GM19397 (cell line): ENCODE measurements around the gene SYAP1.
"Not testable (repeated sequence)": the region's sequence is repeated elsewhere in the genome, so short reads cannot be mapped to it uniquely, and the experiment has no call there.

Experiments
- ATAC-seq: cut with Tn5 transposase; IDR thresholded peaks from one replicate; pipeline ENCODE4 v1.9.1; 2021; ENCODE audit warnings: mild to moderate bottlenecking, moderate library complexity; ENCODE audit not compliant: unreplicated experiment

SYAP1 gene, protein sequence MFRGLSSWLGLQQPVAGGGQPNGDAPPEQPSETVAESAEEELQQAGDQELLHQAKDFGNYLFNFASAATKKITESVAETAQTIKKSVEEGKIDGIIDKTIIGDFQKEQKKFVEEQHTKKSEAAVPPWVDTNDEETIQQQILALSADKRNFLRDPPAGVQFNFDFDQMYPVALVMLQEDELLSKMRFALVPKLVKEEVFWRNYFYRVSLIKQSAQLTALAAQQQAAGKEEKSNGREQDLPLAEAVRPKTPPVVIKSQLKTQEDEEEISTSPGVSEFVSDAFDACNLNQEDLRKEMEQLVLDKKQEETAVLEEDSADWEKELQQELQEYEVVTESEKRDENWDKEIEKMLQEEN

DNA sequence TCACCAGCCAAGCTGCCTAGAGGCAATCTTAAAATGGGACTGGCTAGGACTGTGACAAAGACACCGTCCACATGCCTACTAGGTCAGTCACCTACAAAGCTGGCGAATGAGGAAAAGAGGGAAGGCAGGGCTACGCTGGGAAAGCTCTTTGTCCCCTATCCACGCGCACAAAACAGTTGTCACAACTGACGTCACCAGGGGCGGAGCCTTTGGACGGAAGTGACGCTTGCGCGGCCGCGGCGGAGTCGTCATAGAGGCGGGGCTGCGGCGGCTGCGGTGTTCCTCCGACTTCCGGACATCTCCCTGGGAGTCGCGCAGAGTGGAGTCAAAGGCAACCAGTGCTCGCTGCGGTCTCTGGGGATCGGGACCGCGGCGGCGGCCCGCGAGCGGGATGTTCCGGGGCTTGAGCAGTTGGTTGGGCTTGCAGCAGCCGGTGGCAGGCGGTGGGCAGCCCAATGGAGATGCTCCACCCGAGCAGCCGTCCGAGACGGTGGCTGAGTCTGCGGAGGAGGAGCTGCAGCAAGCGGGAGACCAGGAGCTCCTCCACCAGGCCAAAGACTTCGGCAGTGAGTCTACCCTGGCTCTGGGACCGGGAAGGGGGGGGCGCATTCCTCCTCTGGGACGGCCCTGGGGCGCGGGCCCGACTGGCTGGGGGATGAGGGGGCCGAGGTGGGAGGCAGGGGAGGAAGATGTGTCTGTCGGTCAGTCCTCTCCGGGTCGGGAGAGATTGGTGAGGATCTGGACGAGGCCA lies at the start of gene SYAP1:
Gene SYAP1 (plus strand): TSS at position 279 of the 751 bp plus-strand sequence. CDS start 113 bp downstream, at position 392.
- peak; percentile 98 for ATAC-seq

GRCh38 chrX:16671005-16671404 lies 48.4 kb upstream of the SYAP1 start:
- no peak for ATAC-seq

- no peak for ATAC-seq
Observed at GRCh38 chrX:16678689-16679088, 40.7 kb upstream of the SYAP1 start.

DNA sequence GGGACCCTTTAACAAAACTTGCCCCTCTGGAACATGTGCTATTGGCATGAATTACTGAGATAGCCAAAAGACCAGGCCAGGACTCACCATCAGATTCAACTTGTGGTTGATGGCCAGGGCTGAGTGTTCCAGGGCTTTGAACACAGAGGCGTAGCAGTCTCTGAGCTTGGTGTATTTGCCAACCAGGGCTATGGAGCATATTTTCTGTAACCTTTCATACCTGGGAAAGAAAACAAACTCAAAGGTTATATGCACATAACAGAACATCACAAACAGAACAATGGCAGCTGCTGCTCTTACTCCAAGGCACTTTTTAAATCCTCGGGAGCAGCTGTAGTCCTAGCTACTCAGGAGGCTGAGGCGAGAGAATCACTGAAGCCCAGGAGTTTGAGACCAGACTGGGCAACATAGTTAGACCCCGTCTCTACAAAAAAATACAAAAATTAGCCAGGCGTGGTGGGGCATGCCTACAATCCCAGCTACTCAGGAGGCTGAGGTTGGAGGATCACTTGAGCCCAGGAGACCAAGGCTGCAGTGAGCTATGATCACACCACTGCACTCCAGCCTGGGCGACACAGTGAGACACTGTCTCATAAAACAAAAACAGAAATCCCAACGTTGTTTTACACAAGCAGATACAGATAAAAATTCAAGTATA lies 36.3 kb upstream of the SYAP1 start:
- no peak for ATAC-seq

DNA sequence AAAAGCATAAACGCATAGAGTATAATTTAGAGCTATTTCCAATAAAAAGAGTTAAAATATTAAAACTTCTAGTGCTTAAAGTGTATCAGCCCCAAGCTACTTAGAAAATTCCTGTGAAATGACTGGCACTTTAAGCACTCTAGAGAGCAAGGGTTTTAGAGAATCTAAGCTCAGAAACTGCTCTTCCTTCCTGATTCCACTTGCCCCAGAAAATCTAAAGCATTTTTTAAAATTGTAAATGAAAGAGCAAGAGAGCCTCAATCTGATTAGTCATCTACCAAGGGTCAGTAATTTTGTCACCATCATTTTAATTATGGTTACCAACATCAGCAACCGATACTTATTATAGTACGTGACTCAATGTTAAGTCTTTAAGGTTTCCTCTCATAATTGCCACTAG lies 31.9 kb upstream of the SYAP1 start:
- ATAC-seq: no peak

DNA sequence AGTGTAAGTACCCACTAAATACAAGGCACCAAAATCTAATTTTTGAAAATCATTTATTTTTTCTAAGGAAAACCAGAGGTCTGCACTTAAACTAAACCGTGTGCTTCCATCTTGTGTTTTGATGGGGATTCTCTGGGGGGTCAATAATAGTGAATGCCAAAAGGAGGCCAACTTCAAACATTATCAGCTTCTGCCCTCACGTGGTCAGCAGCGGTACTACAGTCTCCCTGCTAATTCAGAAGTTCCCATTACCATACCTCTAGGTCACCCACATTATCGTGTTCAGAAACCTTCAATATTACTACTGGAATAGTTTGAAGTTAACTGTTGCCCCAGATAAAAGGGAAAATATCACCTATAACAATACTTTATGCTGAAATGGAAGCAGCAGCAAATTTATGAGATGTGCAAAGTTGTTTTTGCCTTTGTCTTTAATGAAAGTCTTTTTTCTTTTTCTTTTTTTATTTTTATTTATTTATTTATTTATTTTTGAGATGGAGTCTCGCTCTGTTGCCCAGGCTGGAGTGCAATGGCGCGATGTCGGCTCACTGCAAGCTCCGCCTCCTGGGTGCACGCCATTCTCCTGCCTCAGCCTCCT lies 24.2 kb upstream of the SYAP1 start:
- ATAC-seq: peak; percentile 50

- no peak for ATAC-seq
Observed at GRCh38 chrX:16696956-16697355, 22.5 kb upstream of the SYAP1 start.

GRCh38 chrX:16699389-16699788 lies 20.0 kb upstream of the SYAP1 start:
- no peak for ATAC-seq

- no peak for ATAC-seq
Observed at GRCh38 chrX:16700734-16701133, 18.7 kb upstream of the SYAP1 start.

GRCh38 chrX:16702700-16703599 lies 16.5 kb upstream of the SYAP1 start:
- ATAC-seq: no peak

DNA sequence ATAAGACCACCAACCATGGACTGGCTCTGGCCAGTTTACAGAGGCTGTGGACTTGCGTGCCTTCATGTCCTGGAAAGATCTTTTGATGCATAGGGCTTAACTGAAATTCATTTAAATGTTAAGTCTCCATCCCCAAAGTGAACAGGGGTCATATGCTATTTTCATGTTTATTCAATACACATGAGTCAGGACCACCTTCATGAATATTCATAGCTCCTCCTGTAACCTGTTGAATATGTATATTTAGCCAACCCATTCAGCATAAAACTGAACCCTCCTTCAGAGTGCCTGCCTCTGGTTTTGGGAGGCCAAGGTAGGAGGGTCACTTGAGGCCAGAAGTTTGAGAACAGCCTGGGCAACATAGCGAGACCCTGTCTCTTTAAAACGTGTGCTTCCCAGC lies 14.0 kb upstream of the SYAP1 start:
- no peak for ATAC-seq

DNA sequence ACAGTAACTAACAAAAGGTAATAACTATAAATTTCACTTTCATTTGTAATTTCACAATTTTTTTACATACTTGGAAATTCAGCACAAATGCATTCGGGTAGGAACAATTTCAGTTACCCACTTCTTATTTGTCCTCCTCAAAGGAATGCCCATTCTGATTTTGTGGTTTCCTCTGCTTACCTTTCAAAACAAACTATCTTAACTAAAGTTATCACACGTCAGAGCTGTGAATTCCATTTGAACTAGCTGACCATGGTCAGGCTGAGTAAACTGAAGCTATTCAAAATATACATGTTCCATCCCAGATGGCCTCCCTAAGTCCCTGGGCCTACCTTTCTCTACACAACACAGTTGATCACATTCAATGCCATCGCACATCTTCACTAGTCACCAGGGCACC lies 11.4 kb upstream of the SYAP1 start:
- no peak for ATAC-seq

- no peak for ATAC-seq
Observed at GRCh38 chrX:16711219-16711811, 8.1 kb upstream of the SYAP1 start.

GRCh38 chrX:16711893-16712547 lies 7.4 kb upstream of the SYAP1 start:
- peak; percentile 37 for ATAC-seq

- ATAC-seq: peak; percentile 83
Observed at GRCh38 chrX:16712548-16713155, 6.8 kb upstream of the SYAP1 start, which contains the start of gene CTPS2. TSS of gene CTPS2 (minus strand) at chrX:16712669. CDS start at chrX:16702902, 9,767 bp downstream.

DNA sequence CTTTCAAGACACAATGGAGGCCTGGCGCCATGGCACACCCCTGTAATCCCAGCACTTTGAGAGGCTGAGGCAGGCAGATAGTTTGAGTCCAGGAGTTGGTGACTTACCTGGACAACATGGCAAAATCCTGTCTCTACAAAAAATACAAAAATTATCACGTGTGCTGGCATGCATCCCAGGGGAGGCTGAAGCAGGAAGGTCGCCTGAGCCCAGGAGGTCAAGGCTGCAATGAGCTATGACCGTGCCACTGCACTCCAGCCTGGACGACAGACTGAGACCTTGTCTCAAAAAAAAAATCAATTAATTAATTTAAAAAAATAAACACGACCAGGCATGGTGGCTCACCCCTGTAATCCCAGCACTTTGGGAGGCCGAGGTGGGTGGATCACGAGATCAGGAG lies 4.9 kb upstream of the SYAP1 start:
- ATAC-seq: no peak

- ATAC-seq: not testable (repeated sequence)
Observed at GRCh38 chrX:16715638-16716037, 3.8 kb upstream of the SYAP1 start.

DNA sequence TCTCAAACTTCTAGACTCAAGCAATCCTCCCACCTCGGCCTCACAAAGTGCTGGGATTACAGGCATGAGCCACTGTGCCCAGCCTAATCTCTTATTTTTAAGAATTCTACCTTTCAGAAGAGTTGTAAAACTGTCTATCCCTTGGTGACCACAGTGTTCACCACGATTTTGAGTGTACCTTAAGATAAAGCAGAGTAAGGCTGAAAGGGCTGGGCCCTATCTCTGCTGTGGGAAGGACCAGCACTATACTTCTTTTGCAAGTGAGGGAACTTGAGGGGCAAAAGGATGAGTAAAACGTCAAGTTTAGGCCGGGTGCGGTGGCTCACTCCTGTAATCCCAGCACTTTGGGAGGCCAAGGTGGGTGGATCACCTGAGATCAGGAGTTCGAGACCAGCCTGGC lies 3.0 kb upstream of the SYAP1 start:
- not testable (repeated sequence) for ATAC-seq

DNA sequence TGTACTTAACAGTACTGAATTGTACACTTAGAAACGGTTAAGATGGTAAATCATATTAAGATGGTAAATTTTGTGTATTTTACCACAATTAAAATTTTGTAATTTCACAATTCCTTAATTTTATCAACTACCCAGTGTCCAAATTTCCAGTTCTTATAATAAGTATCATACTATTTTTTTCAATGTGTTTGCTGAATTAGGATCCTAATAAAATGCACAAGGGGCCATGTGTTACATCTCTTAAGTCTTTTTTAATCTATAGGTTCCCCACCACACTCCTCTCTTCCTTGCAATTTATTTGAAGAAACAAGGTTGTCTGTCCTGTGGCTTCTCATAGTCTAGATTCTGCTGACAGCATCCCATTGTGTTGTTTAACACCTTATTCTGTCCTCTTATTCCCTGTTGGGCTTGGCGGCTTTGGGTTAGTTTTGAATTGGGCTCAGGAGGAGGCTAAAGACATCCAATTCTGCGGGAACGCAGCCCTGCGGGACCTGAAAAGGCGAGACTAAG lies 533 bp upstream of the SYAP1 start:
- peak; percentile 27 for ATAC-seq
